ENCODE measurements around the gene ZC3H6. TPM values are rescaled to one million over a fixed set of nuclear protein-coding genes. Genes with fewer than 3 reads are reported as not detected.

ZC3H6 gene
- total RNA-seq, 1 experiment from 2014 or later: 10.0 TPM

DNA sequence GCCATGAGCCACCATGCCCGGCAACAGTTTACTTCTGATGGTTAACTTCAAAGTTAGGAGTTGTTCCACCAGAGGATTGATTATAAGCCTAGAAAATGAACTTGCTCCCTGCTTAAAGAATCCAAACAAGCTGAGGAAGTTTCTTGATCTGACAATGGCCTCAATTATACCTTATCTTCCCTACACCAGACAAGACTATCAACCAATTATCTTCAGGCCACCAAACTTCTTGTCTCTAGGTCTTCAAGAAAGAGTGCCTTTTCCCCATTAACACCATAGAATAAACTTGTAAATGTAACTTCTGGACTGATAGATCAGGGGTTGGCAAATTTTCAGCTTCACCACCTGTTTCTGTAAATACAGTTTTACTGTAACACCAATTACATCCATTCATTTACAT lies 35.5 kb upstream of the ZC3H6 start:
- H3K36me3 Mint-ChIP-seq: no peaks in the 10 kb centered on the region
- no peaks in the 10 kb centered on the region for H3K9me3 Mint-ChIP-seq
- no peaks in the 10 kb centered on the region for H3K27me3 Mint-ChIP-seq (ENCODE audit: low read depth)
- CTCF ChIA-PET: no interaction called here
- H3K4me3 Mint-ChIP-seq: no peak overlapping the region
- ATAC-seq (no peak), DNase-seq (ENCODE audit: low spot score) (no peak)
- H3K27ac Mint-ChIP-seq: no peak overlapping the region
- TF ChIP-seq ETV6 (CRISPR knock-in tag; IDR thresholded peaks at IDR 0.05): no peak
- no peak for TF ChIP-seq JAZF1 (CRISPR knock-in tag; IDR thresholded peaks at IDR 0.05)
- POLR2A ChIA-PET: no interaction called here
- no peaks in the 10 kb centered on the region for H3K4me1 Mint-ChIP-seq

DNA sequence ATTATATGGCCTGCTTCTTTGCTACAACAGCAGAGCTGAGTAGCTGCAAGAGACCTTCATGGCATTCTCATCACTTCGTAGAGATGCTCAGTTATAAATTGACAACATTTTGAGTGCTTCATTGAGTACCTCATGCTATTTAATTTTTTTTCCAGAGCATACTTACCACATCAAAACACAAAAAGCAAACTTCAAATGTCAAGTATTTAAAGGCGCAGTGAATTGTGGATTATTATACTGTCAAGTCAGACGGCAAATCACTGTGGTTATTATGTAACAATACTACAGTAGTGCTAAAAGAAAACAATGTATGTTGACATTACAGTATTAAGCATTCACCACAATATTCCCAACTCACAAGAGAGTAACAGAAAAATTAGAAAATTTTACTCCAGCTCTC lies 33.0 kb upstream of the ZC3H6 start:
- Mint-ChIP-seq H3K36me3 (peaks cover 4% of the 10 kb centered on the region), H3K4me1 (no peaks in the 10 kb centered on the region), H3K27me3 (ENCODE audit: low read depth) (no peaks in the 10 kb centered on the region), H3K27ac (no peak overlapping the region), H3K4me3 (no peak overlapping the region), H3K9me3 (no peaks in the 10 kb centered on the region)
- ChIA-PET POLR2A (no interaction called here), CTCF (no interaction called here)
- DNase-seq (ENCODE audit: low spot score) (no peak), ATAC-seq (no peak)
- TF ChIP-seq, protein P1, sequence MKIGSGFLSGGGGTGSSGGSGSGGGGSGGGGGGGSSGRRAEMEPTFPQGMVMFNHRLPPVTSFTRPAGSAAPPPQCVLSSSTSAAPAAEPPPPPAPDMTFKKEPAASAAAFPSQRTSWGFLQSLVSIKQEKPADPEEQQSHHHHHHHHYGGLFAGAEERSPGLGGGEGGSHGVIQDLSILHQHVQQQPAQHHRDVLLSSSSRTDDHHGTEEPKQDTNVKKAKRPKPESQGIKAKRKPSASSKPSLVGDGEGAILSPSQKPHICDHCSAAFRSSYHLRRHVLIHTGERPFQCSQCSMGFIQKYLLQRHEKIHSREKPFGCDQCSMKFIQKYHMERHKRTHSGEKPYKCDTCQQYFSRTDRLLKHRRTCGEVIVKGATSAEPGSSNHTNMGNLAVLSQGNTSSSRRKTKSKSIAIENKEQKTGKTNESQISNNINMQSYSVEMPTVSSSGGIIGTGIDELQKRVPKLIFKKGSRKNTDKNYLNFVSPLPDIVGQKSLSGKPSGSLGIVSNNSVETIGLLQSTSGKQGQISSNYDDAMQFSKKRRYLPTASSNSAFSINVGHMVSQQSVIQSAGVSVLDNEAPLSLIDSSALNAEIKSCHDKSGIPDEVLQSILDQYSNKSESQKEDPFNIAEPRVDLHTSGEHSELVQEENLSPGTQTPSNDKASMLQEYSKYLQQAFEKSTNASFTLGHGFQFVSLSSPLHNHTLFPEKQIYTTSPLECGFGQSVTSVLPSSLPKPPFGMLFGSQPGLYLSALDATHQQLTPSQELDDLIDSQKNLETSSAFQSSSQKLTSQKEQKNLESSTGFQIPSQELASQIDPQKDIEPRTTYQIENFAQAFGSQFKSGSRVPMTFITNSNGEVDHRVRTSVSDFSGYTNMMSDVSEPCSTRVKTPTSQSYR (CRISPR knock-in tag; IDR thresholded peaks at IDR 0.05): no peak
- TF ChIP-seq, protein P2, sequence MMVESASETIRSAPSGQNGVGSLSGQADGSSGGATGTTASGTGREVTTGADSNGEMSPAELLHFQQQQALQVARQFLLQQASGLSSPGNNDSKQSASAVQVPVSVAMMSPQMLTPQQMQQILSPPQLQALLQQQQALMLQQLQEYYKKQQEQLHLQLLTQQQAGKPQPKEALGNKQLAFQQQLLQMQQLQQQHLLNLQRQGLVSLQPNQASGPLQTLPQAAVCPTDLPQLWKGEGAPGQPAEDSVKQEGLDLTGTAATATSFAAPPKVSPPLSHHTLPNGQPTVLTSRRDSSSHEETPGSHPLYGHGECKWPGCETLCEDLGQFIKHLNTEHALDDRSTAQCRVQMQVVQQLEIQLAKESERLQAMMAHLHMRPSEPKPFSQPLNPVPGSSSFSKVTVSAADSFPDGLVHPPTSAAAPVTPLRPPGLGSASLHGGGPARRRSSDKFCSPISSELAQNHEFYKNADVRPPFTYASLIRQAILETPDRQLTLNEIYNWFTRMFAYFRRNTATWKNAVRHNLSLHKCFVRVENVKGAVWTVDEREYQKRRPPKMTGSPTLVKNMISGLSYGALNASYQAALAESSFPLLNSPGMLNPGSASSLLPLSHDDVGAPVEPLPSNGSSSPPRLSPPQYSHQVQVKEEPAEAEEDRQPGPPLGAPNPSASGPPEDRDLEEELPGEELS (CRISPR knock-in tag; IDR thresholded peaks at IDR 0.05): no peak
- TF ChIP-seq NR2C2 (CRISPR knock-in tag; IDR thresholded peaks at IDR 0.05) (no peak), SOX15 (CRISPR knock-in tag; IDR thresholded peaks at IDR 0.05) (no peak), TCF7 (CRISPR knock-in tag; IDR thresholded peaks at IDR 0.05; ENCODE audit: low read depth) (no peak), ZNF317 (CRISPR knock-in tag; IDR thresholded peaks at IDR 0.05; ENCODE audit: borderline replicate concordance, low read depth) (no peak), ZNF263 (CRISPR knock-in tag; IDR thresholded peaks at IDR 0.05; ENCODE audit: low read depth) (no peak), NR1H2 (CRISPR knock-in tag; IDR thresholded peaks at IDR 0.05) (no peak), CREM (CRISPR knock-in tag; IDR thresholded peaks at IDR 0.05) (no peak), FOXJ3 (CRISPR knock-in tag; IDR thresholded peaks at IDR 0.05; ENCODE audit: borderline replicate concordance) (no peak), ZNF671 (CRISPR knock-in tag; IDR thresholded peaks at IDR 0.05) (no peak)
- TF ChIP-seq, protein P3, sequence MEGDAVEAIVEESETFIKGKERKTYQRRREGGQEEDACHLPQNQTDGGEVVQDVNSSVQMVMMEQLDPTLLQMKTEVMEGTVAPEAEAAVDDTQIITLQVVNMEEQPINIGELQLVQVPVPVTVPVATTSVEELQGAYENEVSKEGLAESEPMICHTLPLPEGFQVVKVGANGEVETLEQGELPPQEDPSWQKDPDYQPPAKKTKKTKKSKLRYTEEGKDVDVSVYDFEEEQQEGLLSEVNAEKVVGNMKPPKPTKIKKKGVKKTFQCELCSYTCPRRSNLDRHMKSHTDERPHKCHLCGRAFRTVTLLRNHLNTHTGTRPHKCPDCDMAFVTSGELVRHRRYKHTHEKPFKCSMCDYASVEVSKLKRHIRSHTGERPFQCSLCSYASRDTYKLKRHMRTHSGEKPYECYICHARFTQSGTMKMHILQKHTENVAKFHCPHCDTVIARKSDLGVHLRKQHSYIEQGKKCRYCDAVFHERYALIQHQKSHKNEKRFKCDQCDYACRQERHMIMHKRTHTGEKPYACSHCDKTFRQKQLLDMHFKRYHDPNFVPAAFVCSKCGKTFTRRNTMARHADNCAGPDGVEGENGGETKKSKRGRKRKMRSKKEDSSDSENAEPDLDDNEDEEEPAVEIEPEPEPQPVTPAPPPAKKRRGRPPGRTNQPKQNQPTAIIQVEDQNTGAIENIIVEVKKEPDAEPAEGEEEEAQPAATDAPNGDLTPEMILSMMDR (IDR thresholded peaks at IDR 0.05): no peak
- TF ChIP-seq, protein P4, sequence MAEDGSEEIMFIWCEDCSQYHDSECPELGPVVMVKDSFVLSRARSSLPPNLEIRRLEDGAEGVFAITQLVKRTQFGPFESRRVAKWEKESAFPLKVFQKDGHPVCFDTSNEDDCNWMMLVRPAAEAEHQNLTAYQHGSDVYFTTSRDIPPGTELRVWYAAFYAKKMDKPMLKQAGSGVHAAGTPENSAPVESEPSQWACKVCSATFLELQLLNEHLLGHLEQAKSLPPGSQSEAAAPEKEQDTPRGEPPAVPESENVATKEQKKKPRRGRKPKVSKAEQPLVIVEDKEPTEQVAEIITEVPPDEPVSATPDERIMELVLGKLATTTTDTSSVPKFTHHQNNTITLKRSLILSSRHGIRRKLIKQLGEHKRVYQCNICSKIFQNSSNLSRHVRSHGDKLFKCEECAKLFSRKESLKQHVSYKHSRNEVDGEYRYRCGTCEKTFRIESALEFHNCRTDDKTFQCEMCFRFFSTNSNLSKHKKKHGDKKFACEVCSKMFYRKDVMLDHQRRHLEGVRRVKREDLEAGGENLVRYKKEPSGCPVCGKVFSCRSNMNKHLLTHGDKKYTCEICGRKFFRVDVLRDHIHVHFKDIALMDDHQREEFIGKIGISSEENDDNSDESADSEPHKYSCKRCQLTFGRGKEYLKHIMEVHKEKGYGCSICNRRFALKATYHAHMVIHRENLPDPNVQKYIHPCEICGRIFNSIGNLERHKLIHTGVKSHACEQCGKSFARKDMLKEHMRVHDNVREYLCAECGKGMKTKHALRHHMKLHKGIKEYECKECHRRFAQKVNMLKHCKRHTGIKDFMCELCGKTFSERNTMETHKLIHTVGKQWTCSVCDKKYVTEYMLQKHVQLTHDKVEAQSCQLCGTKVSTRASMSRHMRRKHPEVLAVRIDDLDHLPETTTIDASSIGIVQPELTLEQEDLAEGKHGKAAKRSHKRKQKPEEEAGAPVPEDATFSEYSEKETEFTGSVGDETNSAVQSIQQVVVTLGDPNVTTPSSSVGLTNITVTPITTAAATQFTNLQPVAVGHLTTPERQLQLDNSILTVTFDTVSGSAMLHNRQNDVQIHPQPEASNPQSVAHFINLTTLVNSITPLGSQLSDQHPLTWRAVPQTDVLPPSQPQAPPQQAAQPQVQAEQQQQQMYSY (CRISPR knock-in tag; IDR thresholded peaks at IDR 0.05): no peak
- TF ChIP-seq, protein P5, sequence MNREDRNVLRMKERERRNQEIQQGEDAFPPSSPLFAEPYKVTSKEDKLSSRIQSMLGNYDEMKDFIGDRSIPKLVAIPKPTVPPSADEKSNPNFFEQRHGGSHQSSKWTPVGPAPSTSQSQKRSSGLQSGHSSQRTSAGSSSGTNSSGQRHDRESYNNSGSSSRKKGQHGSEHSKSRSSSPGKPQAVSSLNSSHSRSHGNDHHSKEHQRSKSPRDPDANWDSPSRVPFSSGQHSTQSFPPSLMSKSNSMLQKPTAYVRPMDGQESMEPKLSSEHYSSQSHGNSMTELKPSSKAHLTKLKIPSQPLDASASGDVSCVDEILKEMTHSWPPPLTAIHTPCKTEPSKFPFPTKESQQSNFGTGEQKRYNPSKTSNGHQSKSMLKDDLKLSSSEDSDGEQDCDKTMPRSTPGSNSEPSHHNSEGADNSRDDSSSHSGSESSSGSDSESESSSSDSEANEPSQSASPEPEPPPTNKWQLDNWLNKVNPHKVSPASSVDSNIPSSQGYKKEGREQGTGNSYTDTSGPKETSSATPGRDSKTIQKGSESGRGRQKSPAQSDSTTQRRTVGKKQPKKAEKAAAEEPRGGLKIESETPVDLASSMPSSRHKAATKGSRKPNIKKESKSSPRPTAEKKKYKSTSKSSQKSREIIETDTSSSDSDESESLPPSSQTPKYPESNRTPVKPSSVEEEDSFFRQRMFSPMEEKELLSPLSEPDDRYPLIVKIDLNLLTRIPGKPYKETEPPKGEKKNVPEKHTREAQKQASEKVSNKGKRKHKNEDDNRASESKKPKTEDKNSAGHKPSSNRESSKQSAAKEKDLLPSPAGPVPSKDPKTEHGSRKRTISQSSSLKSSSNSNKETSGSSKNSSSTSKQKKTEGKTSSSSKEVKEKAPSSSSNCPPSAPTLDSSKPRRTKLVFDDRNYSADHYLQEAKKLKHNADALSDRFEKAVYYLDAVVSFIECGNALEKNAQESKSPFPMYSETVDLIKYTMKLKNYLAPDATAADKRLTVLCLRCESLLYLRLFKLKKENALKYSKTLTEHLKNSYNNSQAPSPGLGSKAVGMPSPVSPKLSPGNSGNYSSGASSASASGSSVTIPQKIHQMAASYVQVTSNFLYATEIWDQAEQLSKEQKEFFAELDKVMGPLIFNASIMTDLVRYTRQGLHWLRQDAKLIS (CRISPR knock-in tag; IDR thresholded peaks at IDR 0.05; ENCODE audit: borderline replicate concordance): no peak
- TF ChIP-seq, protein P6, sequence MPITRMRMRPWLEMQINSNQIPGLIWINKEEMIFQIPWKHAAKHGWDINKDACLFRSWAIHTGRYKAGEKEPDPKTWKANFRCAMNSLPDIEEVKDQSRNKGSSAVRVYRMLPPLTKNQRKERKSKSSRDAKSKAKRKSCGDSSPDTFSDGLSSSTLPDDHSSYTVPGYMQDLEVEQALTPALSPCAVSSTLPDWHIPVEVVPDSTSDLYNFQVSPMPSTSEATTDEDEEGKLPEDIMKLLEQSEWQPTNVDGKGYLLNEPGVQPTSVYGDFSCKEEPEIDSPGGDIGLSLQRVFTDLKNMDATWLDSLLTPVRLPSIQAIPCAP (CRISPR knock-in tag; IDR thresholded peaks at IDR 0.05): no peak
- TF ChIP-seq, protein P7, sequence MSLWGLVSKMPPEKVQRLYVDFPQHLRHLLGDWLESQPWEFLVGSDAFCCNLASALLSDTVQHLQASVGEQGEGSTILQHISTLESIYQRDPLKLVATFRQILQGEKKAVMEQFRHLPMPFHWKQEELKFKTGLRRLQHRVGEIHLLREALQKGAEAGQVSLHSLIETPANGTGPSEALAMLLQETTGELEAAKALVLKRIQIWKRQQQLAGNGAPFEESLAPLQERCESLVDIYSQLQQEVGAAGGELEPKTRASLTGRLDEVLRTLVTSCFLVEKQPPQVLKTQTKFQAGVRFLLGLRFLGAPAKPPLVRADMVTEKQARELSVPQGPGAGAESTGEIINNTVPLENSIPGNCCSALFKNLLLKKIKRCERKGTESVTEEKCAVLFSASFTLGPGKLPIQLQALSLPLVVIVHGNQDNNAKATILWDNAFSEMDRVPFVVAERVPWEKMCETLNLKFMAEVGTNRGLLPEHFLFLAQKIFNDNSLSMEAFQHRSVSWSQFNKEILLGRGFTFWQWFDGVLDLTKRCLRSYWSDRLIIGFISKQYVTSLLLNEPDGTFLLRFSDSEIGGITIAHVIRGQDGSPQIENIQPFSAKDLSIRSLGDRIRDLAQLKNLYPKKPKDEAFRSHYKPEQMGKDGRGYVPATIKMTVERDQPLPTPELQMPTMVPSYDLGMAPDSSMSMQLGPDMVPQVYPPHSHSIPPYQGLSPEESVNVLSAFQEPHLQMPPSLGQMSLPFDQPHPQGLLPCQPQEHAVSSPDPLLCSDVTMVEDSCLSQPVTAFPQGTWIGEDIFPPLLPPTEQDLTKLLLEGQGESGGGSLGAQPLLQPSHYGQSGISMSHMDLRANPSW (CRISPR knock-in tag; conservative IDR thresholded peaks at IDR 0.05; ENCODE audit: low read depth): no peak

All from WTC11 (cell line).